OCI-LY7 (cell line): ENCODE measurements around the gene PITPNB. TPM values are rescaled to one million over a fixed set of nuclear protein-coding genes. Genes with fewer than 3 reads are reported as not detected.

Source experiments
- BruUV-seq: library from RNA; stranded (reverse); fragments of 400-500 nt; replicated peaks from 2 replicates; lab custom pipeline; 2021; lab: Mats Ljungman, UMichigan
- CTCF ChIA-PET: fragments of 300-600 bp; sonication (Branson Sonifier 250); formaldehyde crosslinking; loops from one replicate; lab custom pipeline; 2022; ENCODE audit warnings: antibody characterized with exemption; ENCODE audit not compliant: unreplicated experiment; lab: Charles Lee
- POLR2A ChIA-PET: fragments of 300-600 bp; sonication (Branson Sonifier 250); formaldehyde crosslinking; loops from one replicate; lab custom pipeline; 2022; ENCODE audit warnings: antibody characterized with exemption; lab: Charles Lee
- DNase-seq: peaks from one replicate; pipeline ENCODE4 v3.0.0-alpha.2; 2015; ENCODE audit warnings: low spot score
- H2AFZ ChIP-seq: fragments of 200-600 bp; sonication (generic), shearing (Covaris generic); 2 replicates; pipeline ENCODE4 v1.6.1; 2014; ENCODE audit warnings: mild to moderate bottlenecking, antibody characterized with exemption, low read length, moderate library complexity
- H3K27ac ChIP-seq: fragments of 200-600 bp; sonication (generic); 2 replicates; pipeline ENCODE4 v1.5.1; 2014; ENCODE audit warnings: mixed run types, low read depth, mild to moderate bottlenecking, moderate library complexity, low read length, inconsistent platforms; ENCODE audit not compliant: poor library complexity, severe bottlenecking
- H3K36me3 ChIP-seq: fragments of 200-600 bp; sonication (generic); 2 replicates; pipeline ENCODE4 v1.6.1; 2014; ENCODE audit warnings: mild to moderate bottlenecking, antibody characterized with exemption, low read length, moderate library complexity, mixed read lengths; ENCODE audit not compliant: insufficient read depth
- H3K4me1 ChIP-seq: fragments of 200-600 bp; sonication (generic); 2 replicates; pipeline ENCODE4 v1.5.1; 2014; ENCODE audit warnings: mild to moderate bottlenecking, low read length; ENCODE audit not compliant: insufficient read depth, poor library complexity, severe bottlenecking
- H3K4me2 ChIP-seq: fragments of 200-600 bp; sonication (generic); 2 replicates; pipeline ENCODE4 v1.6.1; 2014; ENCODE audit warnings: mild to moderate bottlenecking, low read length
- H3K4me3 ChIP-seq: fragments of 200-600 bp; sonication (generic); 2 replicates; pipeline ENCODE4 v1.5.1; 2014; ENCODE audit warnings: mild to moderate bottlenecking, low read depth, low read length; ENCODE audit not compliant: poor library complexity, severe bottlenecking
- H3K79me2 ChIP-seq: fragments of 200-600 bp; sonication (generic); 2 replicates; pipeline ENCODE4 v1.6.1; 2016; ENCODE audit warnings: low read depth, mild to moderate bottlenecking, low read length, moderate library complexity, mixed read lengths; ENCODE audit not compliant: insufficient read depth
- H3K9me2 ChIP-seq: fragments of 200-600 bp; sonication (generic); 2 replicates; pipeline ENCODE4 v1.6.1; 2016; ENCODE audit warnings: mild to moderate bottlenecking, low read length, mixed read lengths; ENCODE audit not compliant: insufficient read depth
- H3K9me3 ChIP-seq: fragments of 200-600 bp; sonication (generic); 2 replicates; pipeline ENCODE4 v1.6.1; 2014; ENCODE audit warnings: mild to moderate bottlenecking, mixed run types, low read length, mixed read lengths
- H4K20me1 ChIP-seq: fragments of 200-600 bp; sonication (generic); 2 replicates; pipeline ENCODE4 v1.6.1; 2014; ENCODE audit warnings: mild to moderate bottlenecking, antibody characterized with exemption, low read length, moderate library complexity, mixed read lengths; ENCODE audit not compliant: insufficient read depth
- EZH2phosphoT487 ChIP-seq: fragments of 200-600 bp; sonication (generic); IDR thresholded peaks from 2 replicates; pipeline ENCODE4 v1.6.1; 2018; ENCODE audit warnings: low read depth, borderline replicate concordance, mild to moderate bottlenecking, mixed run types, antibody characterized with exemption, low read length, moderate library complexity, mixed read lengths
- intact Hi-C: fragments of 100-400 bp; cut with micrococcal nuclease; formaldehyde crosslinking; loops from one replicate; pipeline ENCODE4 v1.10.0; 2022; ENCODE audit not compliant: unreplicated experiment
- total RNA-seq, 2 experiments: library from RNA; depleted of rRNA in 1 of 2; stranded (reverse); fragments of >200 nt in 1 of 2; shearing (Covaris generic) in 1 of 2; gene quantifications; 2 replicates each; pipeline ENCODE4 v1.2.3, GENCODE V29; 2014 to 2022
- TF ChIP-seq, protein P1 (sequence below): fragments of 200-600 bp; sonication (generic); conservative IDR thresholded peaks from 2 replicates; pipeline ENCODE4 v1.5.1; 2014; ENCODE audit warnings: mild to moderate bottlenecking, antibody characterized with exemption, low read length, moderate library complexity, mixed read lengths

The PITPNB gene
- total RNA-seq, 2 experiments from 2014 or later, result 21.8 to 97.4 TPM

DNA sequence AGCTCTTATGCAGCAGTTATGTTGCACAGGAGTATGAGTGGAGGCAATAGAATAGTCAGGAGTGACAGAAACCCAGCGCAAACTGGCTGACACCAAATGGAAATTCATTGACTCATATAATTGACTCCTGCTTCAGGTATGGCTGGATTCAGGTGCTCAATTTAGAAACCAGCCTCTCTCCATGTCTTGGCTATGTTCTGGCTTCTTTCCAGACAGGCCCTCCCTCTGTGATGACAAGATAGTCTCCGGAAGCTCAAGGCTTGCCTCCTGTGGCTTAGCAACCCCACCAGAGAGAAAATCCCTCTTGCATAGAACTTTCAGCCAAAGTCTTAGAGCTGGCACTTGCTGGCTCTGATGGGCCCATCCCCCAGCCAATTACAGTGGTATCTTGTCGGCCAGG is 89.4 kb downstream of the PITPNB start:
- no peak overlapping the region for H3K27ac ChIP-seq
- no peak overlapping the region for H3K4me2 ChIP-seq
- DNase-seq, result no peak
- no peaks in the 10 kb centered on the region for H3K9me3 ChIP-seq
- ChIA-PET CTCF (no interaction called here), POLR2A (no interaction called here)
- H3K36me3 ChIP-seq, result no peaks in the 10 kb centered on the region
- BruUV-seq, result no TSS peak
- H2AFZ ChIP-seq, result no peak overlapping the region
- no peaks in the 10 kb centered on the region for H3K9me2 ChIP-seq
- H3K4me1 ChIP-seq, result no peaks in the 10 kb centered on the region
- intact Hi-C loops, result no loop called here
- no peaks in the 10 kb centered on the region for H4K20me1 ChIP-seq
- TF ChIP-seq, protein P1, sequence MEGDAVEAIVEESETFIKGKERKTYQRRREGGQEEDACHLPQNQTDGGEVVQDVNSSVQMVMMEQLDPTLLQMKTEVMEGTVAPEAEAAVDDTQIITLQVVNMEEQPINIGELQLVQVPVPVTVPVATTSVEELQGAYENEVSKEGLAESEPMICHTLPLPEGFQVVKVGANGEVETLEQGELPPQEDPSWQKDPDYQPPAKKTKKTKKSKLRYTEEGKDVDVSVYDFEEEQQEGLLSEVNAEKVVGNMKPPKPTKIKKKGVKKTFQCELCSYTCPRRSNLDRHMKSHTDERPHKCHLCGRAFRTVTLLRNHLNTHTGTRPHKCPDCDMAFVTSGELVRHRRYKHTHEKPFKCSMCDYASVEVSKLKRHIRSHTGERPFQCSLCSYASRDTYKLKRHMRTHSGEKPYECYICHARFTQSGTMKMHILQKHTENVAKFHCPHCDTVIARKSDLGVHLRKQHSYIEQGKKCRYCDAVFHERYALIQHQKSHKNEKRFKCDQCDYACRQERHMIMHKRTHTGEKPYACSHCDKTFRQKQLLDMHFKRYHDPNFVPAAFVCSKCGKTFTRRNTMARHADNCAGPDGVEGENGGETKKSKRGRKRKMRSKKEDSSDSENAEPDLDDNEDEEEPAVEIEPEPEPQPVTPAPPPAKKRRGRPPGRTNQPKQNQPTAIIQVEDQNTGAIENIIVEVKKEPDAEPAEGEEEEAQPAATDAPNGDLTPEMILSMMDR, result no peak
- TF ChIP-seq EZH2phosphoT487, result no peak
- H3K4me3 ChIP-seq, result no peak overlapping the region
- H3K79me2 ChIP-seq, result no peaks in the 10 kb centered on the region

GRCh38 chr22:27827604-27828587 is 91.2 kb downstream of the PITPNB start:
- ChIA-PET CTCF (no interaction called here), POLR2A (no interaction called here)
- DNase-seq, result no peak

More at GRCh38 chr22:27827604-27828587, 91.2 kb downstream of the PITPNB start:
- intact Hi-C loops, result no loop called here
- H3K4me1 ChIP-seq, result no peaks in the 10 kb centered on the region
- no peaks in the 10 kb centered on the region for H3K9me3 ChIP-seq
- no peak for TF ChIP-seq EZH2phosphoT487
- TF ChIP-seq, protein P1, result no peak
- BruUV-seq, result no TSS peak
- no peak overlapping the region for H2AFZ ChIP-seq
- no peaks in the 10 kb centered on the region for H3K36me3 ChIP-seq
- no peak overlapping the region for H3K4me3 ChIP-seq
- no peak overlapping the region for H3K27ac ChIP-seq
- H3K79me2 ChIP-seq, result no peaks in the 10 kb centered on the region
- no peaks in the 10 kb centered on the region for H4K20me1 ChIP-seq
- no peak overlapping the region for H3K4me2 ChIP-seq
- H3K9me2 ChIP-seq, result no peaks in the 10 kb centered on the region
